Measurements from ENCODE around the gene C1QTNF9. TPM values are rescaled to one million over a fixed set of nuclear protein-coding genes. Genes with fewer than 3 reads are reported as not detected.

The C1QTNF9 gene
- total and polyA plus RNA-seq, 2 of the 8 experiments (the other 6 are each of a cell fraction or from before 2014, with no cell fraction given) = not detected

GRCh38 chr13:24301434-24301833 lies 7.9 kb upstream of the C1QTNF9 start:
- Histone ChIP-seq H3K79me1 (ENCODE audit: low read depth, low read length) (no peaks in the 10 kb centered on the region), H3K18ac (ENCODE audit: extremely low read depth, low read length) (no peak overlapping the region), H3K23me2 (ENCODE audit: low read depth, low read length) (no peaks in the 10 kb centered on the region), H2AK5ac (ENCODE audit: low read depth, low read length) (no peak overlapping the region), H3K4ac (replicated peaks; ENCODE audit: insufficient read length, low read depth, low read length) (no peak overlapping the region), H4K20me1 (replicated peaks in 1 of 2; ENCODE audit: control insufficient read depth in 1 of 2, insufficient read depth in 2 of 2, low read length in 2 of 2) (peaks cover 0 to 4% of the 10 kb centered on the region in 2 experiments), H4K8ac (ENCODE audit: extremely low read depth, insufficient read depth, low read length) (no peak overlapping the region), H2BK15ac (ENCODE audit: low read length) (no peak overlapping the region), H3K27ac (ENCODE audit: low read depth, low read length) (no peak overlapping the region), H2BK5ac (ENCODE audit: low read depth, low read length) (no peak overlapping the region), H4K91ac (replicated peaks; ENCODE audit: insufficient read length, low read length) (no peak overlapping the region), H3K79me2 (ENCODE audit: control insufficient read depth in 1 of 2, insufficient read depth in 2 of 2, low read length in 2 of 2) (no peaks in the 10 kb centered on the region), H3K14ac (ENCODE audit: insufficient read length) (no peak overlapping the region), H2BK12ac (ENCODE audit: low read depth, low read length) (no peak overlapping the region), H3K36me3 (ENCODE audit: control insufficient read depth in 2 of 4, insufficient read depth in 4 of 4, low read length in 3 of 4) (peaks cover 6 to 16% (median 13%) of the 10 kb centered on the region in 4 experiments; a peak in 6 of 8 replicates), H3K9ac (replicated peaks in 1 of 4; ENCODE audit: extremely low read depth in 1 of 4, low read depth in 3 of 4, low read length in 3 of 4) (no peak overlapping the region), H3K9me3 (ENCODE audit: insufficient read depth in 2 of 2, low read depth in 1 of 2, low read length in 1 of 2) (no peaks in the 10 kb centered on the region), H3K56ac (replicated peaks; ENCODE audit: insufficient read length, low read depth, low read length) (no peak overlapping the region), H4K5ac (ENCODE audit: insufficient read length, low read depth, low read length) (no peak overlapping the region), H2AFZ (ENCODE audit: low read length) (no peak overlapping the region), H2BK120ac (replicated peaks; ENCODE audit: low read depth, low read length) (no peak overlapping the region), H3K23ac (ENCODE audit: insufficient read length) (no peak overlapping the region), H2BK20ac (ENCODE audit: low read length) (no peak overlapping the region), H3K4me2 (ENCODE audit: insufficient read depth in 1 of 2, low read depth in 2 of 2, low read length in 2 of 2) (no peak overlapping the region), H3K4me3 (ENCODE audit: extremely low read depth in 1 of 4, insufficient read depth in 2 of 4, low read depth in 3 of 4, low read length in 4 of 4) (no peak overlapping the region), H3K4me1 (replicated peaks in 1 of 4; ENCODE audit: control insufficient read depth in 3 of 4, insufficient read depth in 4 of 4, low read length in 3 of 4) (no peaks in the 10 kb centered on the region), H3K27me3 (replicated peaks in 1 of 4; ENCODE audit: control insufficient read depth in 3 of 4, extremely low read depth in 1 of 4, insufficient read depth in 3 of 4, low read length in 3 of 4) (no peaks in the 10 kb centered on the region)
- 93 to 100% methylated on average over 2 to 12 of the region's 12 CpGs for WGBS, 2 experiments (ENCODE audit: extremely low coverage in 1 of 2, insufficient coverage in 1 of 2, insufficient read length in 1 of 2, insufficient replicate concordance in 2 of 2, low coverage in 1 of 2, low lambda C conversion rate in 2 of 2, missing lambda C conversion rate in 1 of 2)
- ChIA-PET POLR2A (ENCODE audit: partially characterized antibody) (no interaction called here), CTCF (ENCODE audit: partially characterized antibody) (no interaction called here)
- FAIRE-seq (no peak), DNase-seq (ENCODE audit: low read depth in 1 of 2, low spot score in 2 of 2) (no peak)
- TF ChIP-seq CHD1 (IDR thresholded peaks at IDR 0.05; ENCODE audit: low read depth, low read length) (no peak), RAD21 (IDR thresholded peaks at IDR 0.05 in 1 of 2, conservative IDR thresholded peaks at IDR 0.05 in 1 of 2; ENCODE audit: low read depth in 2 of 2, low read length in 2 of 2) (0 out of 4 replicates have a peak, but pooled peaks of 1 of the 2 experiments have one; percentile 6), SUZ12 (IDR thresholded peaks at IDR 0.05; ENCODE audit: low read length) (no peak)
